GM12892 (cell line): ENCODE measurements around the gene MTHFD1L.

Experiments used
- DNase-seq: peaks from one replicate; pipeline ENCODE4 v3.0.0; 2011; ENCODE audit not compliant: insufficient read length
- FAIRE-seq: peaks from 2 replicates; lab custom pipeline; 2011; peaks lifted over from hg19 to GRCh38; lab: Jason Lieb, UNC
- POLR2A ChIP-seq: IDR thresholded peaks from 2 replicates; pipeline ENCODE4 v1.6.1; 2011; ENCODE audit warnings: low read depth, low read length, control low read depth
- POLR2AphosphoS5 ChIP-seq: IDR thresholded peaks from 2 replicates; pipeline ENCODE4 v1.6.1; 2011; ENCODE audit warnings: low read depth, low read length, control low read depth
- TAF1 ChIP-seq: IDR thresholded peaks from 2 replicates; pipeline ENCODE4 v1.6.1; 2011; ENCODE audit warnings: low read depth, mild to moderate bottlenecking, control low read depth, low read length, borderline replicate concordance

Gene MTHFD1L

GRCh38 chr6:151140767-151141166, 275.3 kb downstream of the MTHFD1L start:
- TF ChIP-seq POLR2A: no peak
- no peak for TF ChIP-seq TAF1
- TF ChIP-seq POLR2AphosphoS5: no peak
- FAIRE-seq: no peak
- DNase-seq: no peak

GRCh38 chr6:151141685-151142084, 276.2 kb downstream of the MTHFD1L start:
- FAIRE-seq: no peak
- TF ChIP-seq TAF1 (no peak), POLR2A (no peak), POLR2AphosphoS5 (no peak)
- DNase-seq: no peak

GRCh38 chr6:151142676-151143075, 277.2 kb downstream of the MTHFD1L start:
- no peak for DNase-seq
- no peak for TF ChIP-seq POLR2A
- TF ChIP-seq TAF1: no peak
- TF ChIP-seq POLR2AphosphoS5: no peak
- no peak for FAIRE-seq

GRCh38 chr6:151143337-151143736, 277.8 kb downstream of the MTHFD1L start:
- FAIRE-seq (no peak), DNase-seq (no peak)
- TF ChIP-seq POLR2A: no peak
- no peak for TF ChIP-seq POLR2AphosphoS5
- no peak for TF ChIP-seq TAF1

GRCh38 chr6:151143806-151144205, 278.3 kb downstream of the MTHFD1L start:
- DNase-seq (no peak), FAIRE-seq (no peak)
- TF ChIP-seq POLR2AphosphoS5: no peak
- TF ChIP-seq POLR2A: no peak
- TF ChIP-seq TAF1: no peak

GRCh38 chr6:151147118-151147832, 281.8 kb downstream of the MTHFD1L start:
- FAIRE-seq: no peak
- no peak for TF ChIP-seq POLR2AphosphoS5
- no peak for TF ChIP-seq POLR2A
- TF ChIP-seq TAF1: no peak

GRCh38 chr6:151148111-151148510, 282.6 kb downstream of the MTHFD1L start:
- no peak for DNase-seq
- TF ChIP-seq POLR2A (no peak), TAF1 (no peak), POLR2AphosphoS5 (no peak)
- no peak for FAIRE-seq

More at GRCh38 chr6:151147118-151147832, 281.8 kb downstream of the MTHFD1L start:
- no peak for DNase-seq

GRCh38 chr6:151149793-151150192, 284.3 kb downstream of the MTHFD1L start:
- FAIRE-seq: no peak
- no peak for DNase-seq
- TF ChIP-seq POLR2AphosphoS5 (no peak), TAF1 (no peak), POLR2A (no peak)
